H1 (cell line): ENCODE results near the gene BIN1.

Experiments used
- CHD1 ChIP-seq: IDR thresholded peaks from 2 replicates; pipeline ENCODE4 v1.6.1; 2012; ENCODE audit warnings: low read depth, low read length, improper control_type of control experiment
- CTCF ChIP-seq, 3 experiments: IDR thresholded peaks; 1 replicate in 2 of 3; 2 replicates in 1 of 3; pipeline versions ENCODE4 v1.5.1 to v1.6.1; 2011; ENCODE audit warnings: low read length in 3 of 3, mild to moderate bottlenecking in 3 of 3, inconsistent platforms in 2 of 3, low read depth in 1 of 3, moderate library complexity in 1 of 3; ENCODE audit not compliant: insufficient read depth in 1 of 3; ENCODE audit errors: control extremely low read depth in 1 of 3
- GABPA ChIP-seq: IDR thresholded peaks from 2 replicates; pipeline ENCODE4 v1.6.1; 2011; ENCODE audit warnings: mild to moderate bottlenecking, low read length, moderate library complexity, borderline replicate concordance; ENCODE audit not compliant: insufficient read depth
- HDAC6 ChIP-seq: IDR thresholded peaks from one replicate; pipeline ENCODE4 v1.7.1; 2012; ENCODE audit warnings: low read depth, mild to moderate bottlenecking, inconsistent platforms, low read length, moderate library complexity
- KDM1A ChIP-seq: fragments of 200-600, 300-600 bp; sonication (generic); IDR thresholded peaks from 2 replicates; pipeline ENCODE4 v1.7.1; 2016; ENCODE audit warnings: mild to moderate bottlenecking, low read length, borderline replicate concordance
- MAX ChIP-seq: IDR thresholded peaks from 2 replicates; pipeline ENCODE4 v1.6.1; 2012; ENCODE audit warnings: inconsistent platforms
- NRF1 ChIP-seq: IDR thresholded peaks from 2 replicates; pipeline ENCODE4 v1.6.1; 2011; ENCODE audit warnings: mild to moderate bottlenecking, low read depth, low read length, improper control_type of control experiment
- POLR2A ChIP-seq, 2 experiments: IDR thresholded peaks; 1 replicate in 1 of 2; 2 replicates in 1 of 2; pipeline ENCODE4 v1.6.1; 2011; ENCODE audit warnings: low read depth in 2 of 2, low read length in 2 of 2, mild to moderate bottlenecking in 2 of 2; ENCODE audit errors: control extremely low read depth in 1 of 2
- TAF1 ChIP-seq: IDR thresholded peaks from 2 replicates; pipeline ENCODE4 v1.6.1; 2011; ENCODE audit warnings: mild to moderate bottlenecking, low read depth, low read length
- YY1 ChIP-seq: IDR thresholded peaks from 2 replicates; pipeline ENCODE4 v1.6.1; 2011; ENCODE audit warnings: low read depth, mild to moderate bottlenecking, low read length

- TF ChIP-seq YY1: no peak
- TF ChIP-seq CTCF (IDR thresholded peaks at IDR 0.05; ENCODE audit: control extremely low read depth in 1 of 3, insufficient read depth in 1 of 3, low read depth in 1 of 3, low read length in 3 of 3): no peak
- TF ChIP-seq KDM1A: no peak
- no peak for TF ChIP-seq NRF1
- TF ChIP-seq POLR2A (IDR thresholded peaks at IDR 0.05; ENCODE audit: control extremely low read depth in 1 of 2, low read depth in 2 of 2, low read length in 2 of 2): no peak
- TF ChIP-seq HDAC6: no peak
- no peak for TF ChIP-seq GABPA
- no peak for TF ChIP-seq MAX
- TF ChIP-seq TAF1: no peak
- TF ChIP-seq CHD1: no peak
Observed at GRCh38 chr2:127117603-127118002, 10.6 kb upstream of the BIN1 start.
